GM12878 (cell line): ENCODE measurements around the gene RNFT2. TPM values are rescaled to one million over a fixed set of nuclear protein-coding genes. Genes with fewer than 3 reads are reported as not detected.
A peak's percentile ranks its signal among the peaks of the same experiment; 100 is the strongest.

Experiments used
- ATAC-seq: fragments of 200-7000 bp; cut with Tn5 transposase; 3 replicates; pipeline ENCODE4 v1.9.1; 2020; ENCODE audit warnings: mild to moderate bottlenecking, moderate library complexity
- BruUV-seq: library from RNA; stranded (reverse); fragments of 400-500 nt; replicated peaks from 2 replicates; lab custom pipeline; 2021; lab: Mats Ljungman, UMichigan
- CTCF ChIA-PET: fragments of 300-600 bp; sonication (Branson Sonifier 250); formaldehyde crosslinking; extraction: SDS; loops from one replicate; lab custom pipeline; 2021; ENCODE audit warnings: inconsistent platforms; lab: Yijun Ruan, JAX
- POLR2A ChIA-PET: fragments of 350-600 bp; formaldehyde crosslinking; extraction: SDS; loops from one replicate; lab custom pipeline; 2021; ENCODE audit warnings: inconsistent platforms; lab: Charles Lee
- RAD21 ChIA-PET: fragments of 300-600 bp; sonication (Branson Sonifier 250); formaldehyde crosslinking; loops from one replicate; lab custom pipeline; 2023; ENCODE audit warnings: antibody characterized with exemption; ENCODE audit not compliant: unreplicated experiment; lab: Charles Lee
- SMC1A ChIA-PET: fragments of 300-600 bp; sonication (Branson Sonifier 250); formaldehyde crosslinking; loops from one replicate; lab custom pipeline; 2023; ENCODE audit not compliant: unreplicated experiment, uncharacterized antibody; lab: Charles Lee
- DNase-seq: peaks from one replicate; pipeline ENCODE4 v3.0.0-alpha.2; 2011; ENCODE audit warnings: low read depth, low spot score
- FAIRE-seq: peaks from 3 replicates; lab custom pipeline; 2011; peaks lifted over from hg19 to GRCh38; lab: Jason Lieb, UNC
- H2AFZ ChIP-seq: 2 replicates; pipeline ENCODE4 v1.6.0; 2011; ENCODE audit warnings: low read depth, low read length, control low read depth; ENCODE audit not compliant: control insufficient read depth
- H3K27ac ChIP-seq: 2 replicates; pipeline ENCODE4 v1.5.1; 2011; ENCODE audit warnings: control low read depth; ENCODE audit not compliant: control insufficient read depth, insufficient read depth
- H3K27me3 ChIP-seq, 2 experiments: replicated peaks in 1 of 2; 2 replicates each; pipeline versions ENCODE4 v1.6.0 to v1.6.1; 2011; ENCODE audit warnings: low read length in 1 of 2; ENCODE audit not compliant: control insufficient read depth in 2 of 2, insufficient read depth in 2 of 2
- H3K36me3 ChIP-seq, 2 experiments: 2 replicates each; pipeline ENCODE4 v1.5.1; 2011; ENCODE audit warnings: low read length in 1 of 2; ENCODE audit not compliant: control insufficient read depth in 2 of 2, insufficient read depth in 2 of 2
- H3K4me1 ChIP-seq: 2 replicates; pipeline ENCODE4 v1.6.1; 2011; ENCODE audit warnings: mild to moderate bottlenecking, low read length, moderate library complexity, mixed read lengths; ENCODE audit not compliant: control insufficient read depth, insufficient read depth
- H3K4me2 ChIP-seq: 2 replicates; pipeline ENCODE4 v1.6.0; 2011; ENCODE audit warnings: control low read depth; ENCODE audit not compliant: control insufficient read depth, insufficient read depth
- H3K4me3 ChIP-seq: fragments of 200-600 bp; sonication (generic); 2 replicates; pipeline ENCODE4 v1.5.1; 2016
- H3K79me2 ChIP-seq: 2 replicates; pipeline ENCODE4 v1.6.0; 2011; ENCODE audit warnings: low read length; ENCODE audit not compliant: control insufficient read depth, insufficient read depth
- H3K9ac ChIP-seq: 2 replicates; pipeline ENCODE4 v1.8.0; 2011; ENCODE audit warnings: low read length, control low read depth, mixed read lengths; ENCODE audit not compliant: control insufficient read depth, insufficient read depth
- H3K9me3 ChIP-seq: replicated peaks from 3 replicates; pipeline ENCODE4 v1.5.1; 2011; ENCODE audit warnings: mild to moderate bottlenecking, low read length; ENCODE audit not compliant: control insufficient read depth, insufficient read depth
- H4K20me1 ChIP-seq: 2 replicates; pipeline ENCODE4 v1.6.0; 2011; ENCODE audit not compliant: control insufficient read depth, insufficient read depth
- IKZF1 ChIP-seq: fragments of 450-650 bp; conservative IDR thresholded peaks from 2 replicates; pipeline ENCODE4 v1.6.1; 2017; ENCODE audit warnings: antibody characterized with exemption, mild to moderate bottlenecking
- NBN ChIP-seq: fragments of 450-650 bp; IDR thresholded peaks from 2 replicates; pipeline ENCODE4 v1.6.1; 2016
- NR2C1 ChIP-seq: fragments of 450-650 bp; IDR thresholded peaks from 2 replicates; pipeline ENCODE4 v1.6.1; 2017; ENCODE audit warnings: antibody characterized with exemption, mild to moderate bottlenecking, moderate library complexity
- SIX5 ChIP-seq: IDR thresholded peaks from 2 replicates; pipeline ENCODE4 v1.6.1; 2011; ENCODE audit warnings: mild to moderate bottlenecking, low read depth, low read length, moderate library complexity; ENCODE audit not compliant: severe bottlenecking
- ZNF622 ChIP-seq: fragments of 450-650 bp; IDR thresholded peaks from 2 replicates; pipeline ENCODE4 v1.6.1; 2017; ENCODE audit warnings: mild to moderate bottlenecking, inconsistent platforms
- WGBS: methylation state at CpG from one replicate; pipeline ENCODE4 v1.1.6; 2016; ENCODE audit warnings: low lambda C conversion rate; ENCODE audit not compliant: insufficient replicate concordance, insufficient coverage; ENCODE audit errors: missing lambda C conversion rate; 5-methylcytosine and 5-hydroxymethylcytosine counted together
- in situ Hi-C: fragments of 300-500 bp; cut with MboI; formaldehyde crosslinking; loops from 9 replicates; pipeline ENCODE4 v1.14.3; 2018; ENCODE audit warnings: mixed read lengths
- intact Hi-C: fragments of 100-400 bp; cut with micrococcal nuclease; formaldehyde crosslinking; loops from one replicate; pipeline ENCODE4 v1.14.2; 2022; ENCODE audit not compliant: unreplicated experiment
- polyA plus RNA-seq, 11 experiments: library from polyadenylated mRNA; depleted of rRNA in 4 of 11; unstranded in 6 of 11; stranded (reverse) in 5 of 11; fragments of >200 nt; fragmentation: Nextera tagmentation in 4 of 11; fragmentation: Illumina TruSeq in 1 of 11; extraction: Ambion mirVana in 4 of 11; extraction: Trizol in 1 of 11; gene quantifications; 1 replicate in 1 of 11; 2 replicates in 10 of 11; pipeline versions ENCODE4 v1.2.1 to v1.2.3, GENCODE V29; 2011 to 2016; ENCODE audit warnings: inconsistent platforms in 2 of 11, missing spikeins in 2 of 11, low read depth in 1 of 11
- total RNA-seq, 4 experiments: library from RNA; depleted of rRNA in 3 of 4; stranded (reverse); fragments of >200 nt in 3 of 4; fragmentation: Illumina TruSeq in 1 of 4; extraction: Trizol in 1 of 4; gene quantifications; 2 replicates each; pipeline versions ENCODE4 v1.2.1 to v1.2.3, GENCODE V29; 2013 to 2021
- TF ChIP-seq, protein P1 (sequence below): fragments of 450-650 bp; IDR thresholded peaks from 2 replicates; pipeline ENCODE4 v1.6.1; 2016; ENCODE audit warnings: mild to moderate bottlenecking
- TF ChIP-seq, protein P2 (sequence below), 3 experiments: IDR thresholded peaks in 2 of 3; conservative IDR thresholded peaks in 1 of 3; 2 replicates each; pipeline ENCODE4 v1.5.1; 2011; ENCODE audit warnings: low read depth in 3 of 3, low read length in 3 of 3, mild to moderate bottlenecking in 3 of 3, control low read depth in 2 of 3, moderate library complexity in 2 of 3, inconsistent platforms in 1 of 3, mixed read lengths in 1 of 3; ENCODE audit not compliant: control insufficient read depth in 2 of 3, insufficient read depth in 1 of 3; ENCODE audit errors: extremely low read depth in 1 of 3

Gene RNFT2
- total and polyA plus RNA-seq, 10 of the 15 experiments (the other 5 are each of a cell fraction or from before 2014, with no cell fraction given) = 2.5 to 17.3 (median 9.7) TPM

- ChIA-PET CTCF (interaction anchor here (0.7 to 2.6 kb wide), 14 partner anchors 10 to 1077 kb away, joined by 3 to 8 read pairs (median 3); no protein-coding TSS in a partner anchor), RAD21 (interaction anchor here (1.1 kb wide), 1 partner anchor 57 kb away, joined by 3 read pairs; no protein-coding TSS in a partner anchor), POLR2A (interaction anchor here (0.6 to 0.7 kb wide), 2 partner anchors 59 to 106 kb away, joined by 3 read pairs; no protein-coding TSS in a partner anchor), SMC1A (interaction anchor here (1.0 to 1.6 kb wide), 2 partner anchors 15 to 98 kb away, joined by 3 read pairs; no protein-coding TSS in a partner anchor)
- Histone ChIP-seq H3K36me3 (peaks cover 0 to 3% of the 10 kb centered on the region in 2 experiments), H3K27me3 (no peaks in the 10 kb centered on the region), H4K20me1 (no peaks in the 10 kb centered on the region), H3K4me1 (no peaks in the 10 kb centered on the region), H3K9ac (no peak overlapping the region), H3K4me2 (peak overlapping the region; percentile 25; the same call in 1 of the 2 replicates), H2AFZ (peak overlapping the region; percentile 53), H3K27ac (no peak overlapping the region), H3K4me3 (peak overlapping the region; percentile 17; the same call in 1 of the 2 replicates), H3K9me3 (no peaks in the 10 kb centered on the region), H3K79me2 (no peaks in the 10 kb centered on the region)
- ATAC-seq (peak; percentile 99), FAIRE-seq (no peak), DNase-seq (no peak)
- TF ChIP-seq ZNF622 (no peak), IKZF1 (peak; percentile 29; the same call in 1 of the 2 replicates), NBN (peak; percentile 39; the same call in 1 of the 2 replicates), SIX5 (no peak), NR2C1 (0 out of 2 replicates have a peak, but pooled peaks have one; percentile 22)
- TF ChIP-seq, protein P1, sequence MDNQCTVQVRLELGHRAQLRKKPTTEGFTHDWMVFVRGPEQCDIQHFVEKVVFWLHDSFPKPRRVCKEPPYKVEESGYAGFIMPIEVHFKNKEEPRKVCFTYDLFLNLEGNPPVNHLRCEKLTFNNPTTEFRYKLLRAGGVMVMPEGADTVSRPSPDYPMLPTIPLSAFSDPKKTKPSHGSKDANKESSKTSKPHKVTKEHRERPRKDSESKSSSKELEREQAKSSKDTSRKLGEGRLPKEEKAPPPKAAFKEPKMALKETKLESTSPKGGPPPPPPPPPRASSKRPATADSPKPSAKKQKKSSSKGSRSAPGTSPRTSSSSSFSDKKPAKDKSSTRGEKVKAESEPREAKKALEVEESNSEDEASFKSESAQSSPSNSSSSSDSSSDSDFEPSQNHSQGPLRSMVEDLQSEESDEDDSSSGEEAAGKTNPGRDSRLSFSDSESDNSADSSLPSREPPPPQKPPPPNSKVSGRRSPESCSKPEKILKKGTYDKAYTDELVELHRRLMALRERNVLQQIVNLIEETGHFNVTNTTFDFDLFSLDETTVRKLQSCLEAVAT = peak; percentile 67; the same call in 1 of the 2 replicates
- TF ChIP-seq, protein P2, sequence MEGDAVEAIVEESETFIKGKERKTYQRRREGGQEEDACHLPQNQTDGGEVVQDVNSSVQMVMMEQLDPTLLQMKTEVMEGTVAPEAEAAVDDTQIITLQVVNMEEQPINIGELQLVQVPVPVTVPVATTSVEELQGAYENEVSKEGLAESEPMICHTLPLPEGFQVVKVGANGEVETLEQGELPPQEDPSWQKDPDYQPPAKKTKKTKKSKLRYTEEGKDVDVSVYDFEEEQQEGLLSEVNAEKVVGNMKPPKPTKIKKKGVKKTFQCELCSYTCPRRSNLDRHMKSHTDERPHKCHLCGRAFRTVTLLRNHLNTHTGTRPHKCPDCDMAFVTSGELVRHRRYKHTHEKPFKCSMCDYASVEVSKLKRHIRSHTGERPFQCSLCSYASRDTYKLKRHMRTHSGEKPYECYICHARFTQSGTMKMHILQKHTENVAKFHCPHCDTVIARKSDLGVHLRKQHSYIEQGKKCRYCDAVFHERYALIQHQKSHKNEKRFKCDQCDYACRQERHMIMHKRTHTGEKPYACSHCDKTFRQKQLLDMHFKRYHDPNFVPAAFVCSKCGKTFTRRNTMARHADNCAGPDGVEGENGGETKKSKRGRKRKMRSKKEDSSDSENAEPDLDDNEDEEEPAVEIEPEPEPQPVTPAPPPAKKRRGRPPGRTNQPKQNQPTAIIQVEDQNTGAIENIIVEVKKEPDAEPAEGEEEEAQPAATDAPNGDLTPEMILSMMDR (IDR thresholded peaks at IDR 0.05 in 2 of 3, conservative IDR thresholded peaks at IDR 0.05 in 1 of 3; ENCODE audit: control insufficient read depth in 2 of 3, extremely low read depth in 1 of 3, insufficient read depth in 1 of 3, low read depth in 3 of 3, low read length in 3 of 3) = peak in 2 of 3 experiments; percentile 15 to 16; a peak in 2 of 6 replicates
- 92% methylated on average over 22 of the region's 22 CpGs for WGBS
- TSS peak; percentile 85 for BruUV-seq
- intact Hi-C loops (no loop called here), in situ Hi-C loops (no loop called here)
Observed at GRCh38 chr12:116759783-116760621, 21.9 kb downstream of the RNFT2 start.
